ENCODE measurements around the gene RCOR2.
"Not testable (repeated sequence)": the region's sequence is repeated elsewhere in the genome, so short reads cannot be mapped to it uniquely, and the experiment has no call there.

Gene RCOR2

DNA sequence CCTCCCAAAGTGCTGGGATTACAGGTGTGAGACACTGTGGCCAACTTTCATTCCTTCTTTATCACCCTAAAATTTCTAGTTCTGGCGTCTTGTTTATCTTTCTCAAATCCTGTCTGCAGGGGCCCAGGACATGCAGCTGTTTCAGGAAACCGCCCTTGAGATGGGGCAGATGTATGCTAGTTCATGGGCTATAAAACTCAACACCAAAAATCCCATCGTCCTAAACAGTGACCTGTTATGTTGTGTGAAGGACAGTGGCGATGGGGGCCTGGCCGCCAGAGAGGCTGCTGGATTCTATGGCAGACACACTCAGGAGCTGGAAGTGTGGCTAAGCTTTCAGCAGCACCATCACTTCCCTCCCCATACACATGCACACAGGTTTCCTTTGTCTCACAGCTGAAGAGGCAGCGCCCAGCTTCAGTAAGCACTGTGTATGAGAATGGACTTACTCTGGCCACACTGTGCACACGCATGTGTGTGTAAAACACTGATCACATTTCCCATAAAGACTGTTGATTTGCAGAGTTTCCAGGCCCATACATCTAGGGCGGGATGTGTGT lies 41.4 kb downstream of the RCOR2 start:
- no peak for DNase-seq

DNA sequence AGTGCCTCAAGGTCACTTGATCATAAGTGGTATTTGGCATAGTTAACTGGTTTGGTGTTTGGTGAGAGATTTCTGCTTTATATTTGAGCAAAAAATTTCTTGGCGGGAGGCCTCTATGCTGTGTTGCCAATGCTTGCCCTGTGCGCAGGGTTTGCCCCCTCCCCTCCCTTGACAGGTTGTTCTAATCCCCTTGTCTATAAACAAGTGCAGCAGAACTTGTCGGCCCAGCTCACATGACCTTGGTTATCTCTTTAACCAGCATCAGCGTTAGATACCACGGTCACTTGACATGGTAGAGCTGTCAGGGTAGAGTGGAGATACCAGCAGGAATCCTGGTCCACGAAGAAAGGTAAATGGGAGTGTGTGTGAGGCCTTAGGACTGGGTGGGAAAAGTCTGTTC lies 42.5 kb downstream of the RCOR2 start:
- no peak for DNase-seq

DNA sequence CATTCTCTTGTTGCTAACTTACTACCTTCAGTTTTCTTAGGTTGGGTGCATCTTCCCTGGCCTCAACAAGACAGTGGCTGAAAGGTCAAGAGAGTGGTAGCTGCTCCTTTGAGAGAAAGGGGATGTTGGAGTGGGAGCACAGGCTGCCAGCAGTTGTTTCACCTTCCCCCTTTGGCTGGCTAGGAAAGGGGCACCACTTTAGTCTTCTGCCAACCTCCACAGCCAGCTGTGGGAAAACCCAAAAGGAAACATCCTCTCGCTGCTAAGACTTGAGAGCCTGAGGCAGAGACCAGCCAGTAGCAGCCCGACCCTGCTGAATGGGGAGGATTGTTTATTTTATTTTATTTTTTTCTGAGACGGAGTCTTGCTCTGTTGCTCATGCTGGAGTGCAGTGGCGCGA lies 43.7 kb downstream of the RCOR2 start:
- DNase-seq: no peak

DNA sequence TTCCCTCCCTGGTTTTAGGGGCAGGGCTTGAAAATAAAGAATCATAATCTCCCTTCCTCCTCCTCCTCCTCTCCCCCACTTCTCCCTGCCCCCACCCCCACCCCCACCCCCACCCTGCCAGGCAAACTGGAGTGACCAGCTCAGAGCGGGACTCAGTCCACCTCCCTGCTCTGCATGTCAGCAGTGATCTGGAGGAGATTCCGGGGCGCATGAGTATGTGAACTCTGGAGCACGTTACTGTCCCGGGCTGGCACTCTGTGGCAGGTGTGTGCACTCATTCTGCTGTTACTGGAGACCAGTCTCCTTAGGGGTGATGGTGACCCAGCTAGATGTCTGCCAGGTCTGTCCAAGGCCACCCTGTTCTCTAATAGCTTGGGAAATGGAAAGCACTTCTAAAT lies 44.2 kb downstream of the RCOR2 start:
- no peak for DNase-seq

DNA sequence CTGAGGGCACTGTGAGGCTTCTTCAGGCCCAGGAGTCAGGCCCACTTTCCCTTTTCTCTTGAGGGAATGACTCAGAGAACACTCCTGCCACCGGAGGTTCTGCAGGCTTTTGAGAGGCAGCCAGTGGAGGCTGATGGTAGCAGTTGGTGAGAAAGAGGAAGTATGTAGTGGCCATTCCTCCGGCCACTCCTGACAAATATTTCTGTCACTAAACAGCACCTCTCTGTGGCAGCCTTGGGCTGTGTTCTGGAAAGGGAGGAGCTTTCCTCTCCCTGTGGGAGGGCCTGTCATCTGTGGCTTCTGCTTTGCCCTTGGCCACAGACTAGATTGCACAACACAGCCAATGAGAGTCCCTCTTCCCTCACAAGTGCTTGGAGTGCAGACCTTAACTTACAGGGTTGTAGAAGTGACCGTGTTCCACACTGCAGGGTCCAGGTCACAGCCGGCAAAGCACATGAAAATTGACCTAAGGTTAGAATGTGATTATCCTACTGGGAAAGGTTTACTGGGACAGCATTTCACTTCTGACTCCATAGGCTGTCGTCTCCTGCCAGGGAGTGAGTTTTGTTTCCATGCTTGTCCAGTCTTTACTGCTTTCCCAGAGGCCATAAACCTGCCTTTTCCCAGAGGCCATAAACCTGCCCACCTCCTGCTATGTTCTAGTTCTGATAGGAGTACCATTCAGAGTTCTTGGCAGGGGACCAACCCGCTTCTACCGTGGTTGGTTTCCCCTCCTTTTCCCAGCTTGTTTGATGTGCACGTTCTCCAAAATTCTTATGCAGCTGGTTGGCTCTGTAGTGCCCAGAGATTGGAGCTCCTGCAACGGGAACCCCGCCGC lies 44.8 kb downstream of the RCOR2 start:
- peak; percentile 15 to 23 for DNase-seq

DNA sequence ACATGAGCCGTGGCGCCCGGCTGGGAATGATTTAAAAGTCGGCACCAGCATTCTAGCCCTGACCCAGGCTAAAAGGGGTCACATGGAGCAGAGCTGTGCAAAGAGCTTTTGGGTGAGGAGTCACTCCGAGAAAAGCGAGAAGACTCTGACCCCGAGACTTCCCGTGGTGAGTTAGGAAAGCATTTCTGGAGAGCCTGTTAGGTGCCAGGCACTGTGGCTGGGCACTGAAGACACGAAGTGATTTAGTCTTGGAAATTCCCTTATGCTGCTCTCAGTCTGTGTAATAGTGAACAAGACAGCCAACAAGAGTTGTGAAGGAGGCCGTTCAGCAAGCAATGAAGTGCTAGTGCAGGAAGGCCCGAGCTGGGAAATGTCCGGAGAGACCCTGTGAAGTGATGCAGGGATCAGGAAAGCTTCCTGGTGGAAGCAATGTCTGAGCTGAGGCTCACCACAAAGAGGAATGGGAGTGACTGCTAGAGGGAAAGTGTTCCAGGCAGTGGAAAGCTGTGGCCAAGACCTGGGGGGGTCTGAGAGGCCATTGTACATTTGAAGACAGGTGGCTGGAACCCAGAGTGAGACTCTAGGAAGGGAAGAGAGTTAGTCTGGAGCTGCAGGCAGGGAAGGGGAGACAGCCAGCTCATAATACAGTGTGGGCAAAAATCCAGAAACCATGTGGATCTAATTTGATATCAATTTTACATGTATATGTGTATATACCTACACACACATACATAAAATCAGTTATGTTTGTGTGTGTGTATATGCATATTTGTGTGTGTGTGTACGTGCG lies 46.4 kb downstream of the RCOR2 start:
- no peak for DNase-seq

DNA sequence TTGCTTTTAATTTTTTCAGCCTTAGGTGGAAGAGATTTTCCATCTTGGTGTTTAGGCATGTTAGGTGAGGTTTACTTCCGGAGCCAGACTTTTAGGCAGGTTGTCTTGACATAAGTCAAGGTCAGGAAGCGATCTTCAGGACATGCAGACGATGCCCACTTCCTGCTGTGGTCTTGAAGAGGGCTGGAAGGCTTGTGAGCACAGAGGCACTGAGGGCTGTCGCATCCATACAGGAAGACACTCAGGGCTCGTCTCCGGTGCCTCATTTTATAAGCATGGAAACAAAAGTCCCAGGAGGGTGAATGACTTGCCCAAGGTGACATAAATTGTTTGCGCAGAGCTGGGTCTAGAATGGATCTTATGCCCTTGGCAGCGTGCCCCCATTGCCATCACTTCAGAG lies 47.3 kb downstream of the RCOR2 start:
- DNase-seq: peak in 1 of 2 donors; percentile 38

DNA sequence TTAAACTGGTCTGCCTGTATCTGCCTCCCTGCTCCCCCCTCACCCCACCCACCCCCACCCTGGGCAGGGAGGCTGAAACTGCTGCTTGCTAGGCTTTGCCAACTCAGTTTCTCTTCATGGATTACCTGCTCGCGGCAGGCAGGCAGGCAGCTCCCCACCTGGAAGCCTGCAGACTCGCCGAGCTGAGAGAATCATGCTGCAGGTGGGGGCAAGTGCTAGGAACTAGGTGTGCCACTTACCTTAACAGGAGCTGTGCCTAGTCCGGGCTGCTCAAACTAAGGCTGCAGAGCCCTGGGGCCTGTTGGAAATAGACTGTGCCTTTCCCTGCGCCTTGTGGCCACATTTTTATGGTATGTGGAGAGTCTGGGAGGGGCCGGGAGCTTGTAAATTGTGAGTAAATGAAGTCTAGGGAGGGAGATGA lies 47.8 kb downstream of the RCOR2 start:
- DNase-seq: no peak

DNA sequence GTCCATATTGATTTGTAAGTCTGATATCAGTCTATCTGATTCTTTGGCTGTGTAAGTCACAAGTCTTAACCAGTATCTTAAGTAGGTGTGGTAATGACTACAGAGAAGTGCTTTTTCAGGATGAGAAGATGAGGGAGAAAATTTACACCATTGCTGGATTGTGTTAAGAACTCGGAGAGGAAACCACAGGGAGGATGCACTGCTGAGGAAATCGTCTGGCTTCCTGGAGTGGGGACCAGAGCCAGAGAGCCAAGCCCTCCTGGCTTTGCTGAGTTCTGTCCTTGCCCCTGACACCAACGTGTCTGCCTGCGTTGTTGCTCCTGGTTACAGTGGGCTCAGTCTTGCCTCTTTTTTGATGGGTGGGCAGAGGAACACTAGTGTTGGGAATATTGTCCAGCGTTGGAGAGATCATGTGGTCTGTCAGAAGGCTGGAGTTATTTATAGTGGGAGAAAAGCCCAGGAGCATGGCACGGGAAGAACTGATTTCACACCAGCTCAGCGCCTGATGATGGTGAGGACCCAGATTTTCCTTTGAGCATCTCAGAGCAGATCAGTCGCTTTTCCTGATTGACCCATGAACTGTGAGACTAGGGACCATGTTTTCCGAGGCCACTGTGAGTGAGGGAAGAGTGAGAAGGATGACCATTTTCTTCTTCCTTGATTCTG lies 48.4 kb downstream of the RCOR2 start:
- DNase-seq: no peak

DNA sequence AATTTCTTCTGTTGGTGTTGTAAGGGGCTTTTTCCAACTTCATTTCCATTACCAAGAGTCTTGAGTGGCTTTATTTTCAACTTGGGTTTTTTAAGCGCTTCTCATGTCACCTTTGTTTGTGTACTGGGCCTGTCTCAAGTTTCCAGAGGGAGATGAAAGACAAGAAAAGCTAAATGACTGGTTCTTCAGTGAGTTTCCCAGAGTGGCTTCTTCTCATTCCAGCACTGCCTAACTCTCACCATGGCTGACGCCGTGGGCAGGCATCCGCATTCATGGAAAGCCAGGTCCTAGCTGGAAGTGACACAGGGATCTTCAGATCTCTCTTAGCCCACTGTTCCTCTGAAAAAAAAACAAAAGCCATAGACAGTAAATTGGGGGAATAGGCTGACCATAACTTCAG lies 49.5 kb downstream of the RCOR2 start:
- DNase-seq: no peak

DNA sequence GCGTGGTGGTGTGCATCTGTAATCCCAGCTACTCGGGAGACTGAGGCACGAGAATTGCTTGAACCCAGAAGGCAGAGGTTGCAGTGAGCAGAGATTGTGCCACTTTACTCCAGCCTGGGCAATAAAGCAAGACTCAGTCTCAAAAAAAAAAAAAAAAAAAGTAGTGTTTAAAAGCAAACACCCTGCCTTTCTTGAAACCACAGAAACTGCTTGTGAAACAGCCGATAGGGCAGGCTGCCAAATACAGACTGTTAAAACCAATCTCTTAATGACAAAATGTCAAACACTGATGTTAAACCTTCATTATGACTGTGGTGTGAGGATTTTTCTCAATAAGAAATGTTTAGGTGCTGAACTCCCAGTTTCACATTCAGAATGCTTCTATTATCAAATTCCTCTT lies 50.8 kb downstream of the RCOR2 start:
- DNase-seq: peak; percentile 66 to 68

DNA sequence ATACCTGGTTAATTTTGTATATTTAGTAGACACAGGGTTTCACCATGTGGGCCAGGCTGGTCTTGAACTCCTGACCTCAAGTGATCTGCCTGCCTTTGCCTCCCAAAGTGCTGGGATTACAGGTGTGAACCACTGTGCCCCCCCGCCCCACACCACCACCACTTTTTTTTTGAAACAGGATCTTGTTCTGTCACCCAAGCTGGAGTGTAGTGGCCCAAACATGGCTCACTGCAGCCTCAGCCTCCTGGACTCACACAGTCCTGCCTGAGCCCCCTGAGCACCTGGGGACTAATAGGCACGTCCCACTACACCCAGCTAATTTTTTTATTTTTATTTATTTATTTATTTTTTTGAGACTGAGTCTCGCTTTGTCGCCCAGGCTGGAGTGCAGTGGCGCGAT lies 53.3 kb downstream of the RCOR2 start:
- DNase-seq: not testable (repeated sequence)

DNA sequence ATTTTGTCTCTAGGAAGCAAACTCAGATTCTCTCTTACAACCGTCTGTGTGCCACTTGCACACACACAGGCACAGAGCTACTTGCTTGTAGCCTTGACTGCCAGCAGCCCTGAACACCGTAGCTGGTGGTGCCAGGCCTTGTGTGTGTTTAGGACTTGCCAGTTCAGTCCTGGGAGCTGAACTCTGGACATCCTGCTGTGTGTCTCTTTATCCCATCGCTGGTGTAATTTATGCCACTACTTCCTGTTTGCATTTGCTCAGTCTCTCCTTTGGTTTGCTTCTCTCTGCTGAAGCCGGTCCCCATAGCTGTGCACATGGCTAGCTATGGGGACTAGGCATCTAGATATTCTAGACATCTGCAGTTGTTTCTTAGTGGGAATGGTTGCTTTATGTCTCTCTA lies 54.0 kb downstream of the RCOR2 start:
- DNase-seq: no peak

All from activated CD4-positive, alpha-beta T cell treated with anti-CD3 and anti-CD28 coated beads for 4 hours (primary cell).